GM18909 (cell line): ENCODE results near the gene CLEC7A.

Experiments used
- ATAC-seq: cut with Tn5 transposase; IDR thresholded peaks from one replicate; pipeline ENCODE4 v1.9.1; 2021; ENCODE audit warnings: mild to moderate bottlenecking; ENCODE audit not compliant: unreplicated experiment, poor library complexity

CLEC7A gene

DNA sequence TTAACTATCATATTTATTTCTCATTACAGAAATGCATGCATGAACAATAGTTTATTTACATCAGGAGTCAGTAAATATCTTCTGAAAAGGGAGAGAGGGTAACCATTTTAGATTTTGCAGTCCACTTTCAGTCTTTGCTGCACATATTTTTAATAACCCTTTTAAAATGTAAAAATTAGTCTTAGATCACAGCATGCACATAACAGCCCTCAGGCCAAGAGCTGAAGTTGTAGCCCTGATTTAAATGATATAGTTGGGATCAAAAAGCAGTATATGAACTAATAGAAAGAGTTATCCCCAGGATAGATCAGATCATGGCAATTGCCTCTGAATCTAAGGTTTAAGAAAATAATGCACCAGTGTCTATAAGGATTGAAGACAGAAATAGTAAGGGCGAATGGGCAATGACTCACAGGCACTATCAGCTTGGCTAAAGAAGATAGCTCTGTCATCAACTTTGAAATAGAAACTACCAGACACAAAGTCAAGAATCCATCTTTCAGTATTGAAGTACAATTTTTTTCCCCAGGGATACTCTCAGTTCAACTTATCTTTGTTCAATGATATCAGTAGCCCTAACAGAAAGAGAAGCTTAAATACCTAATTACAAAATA lies 13.1 kb upstream of the CLEC7A start:
- ATAC-seq = no peak

- ATAC-seq = no peak
These were observed 10.0 kb upstream of the CLEC7A start for GRCh38 chr12:10140001-10140400.

GRCh38 chr12:10136637-10137205 lies 6.7 kb upstream of the CLEC7A start:
- ATAC-seq = no peak

DNA sequence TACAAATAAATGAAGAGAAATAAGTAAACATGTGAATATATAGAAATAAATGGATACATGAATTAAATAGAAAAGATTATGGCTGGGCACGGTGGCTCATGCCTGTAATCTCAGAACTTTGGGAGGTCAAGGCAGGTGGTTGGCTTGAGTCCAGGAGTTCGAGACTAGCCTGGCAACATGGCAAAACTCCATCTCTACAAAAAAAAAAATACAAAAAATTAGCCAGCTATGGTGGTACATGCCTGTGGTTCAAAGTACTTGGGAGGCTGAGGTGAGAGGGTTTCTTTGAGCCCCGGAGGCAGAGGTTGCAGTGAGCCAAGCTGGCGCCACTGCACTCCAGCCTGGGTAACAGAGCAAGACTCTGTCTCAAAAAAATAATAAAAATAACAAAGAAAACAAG lies 5.1 kb upstream of the CLEC7A start:
- no peak for ATAC-seq

GRCh38 chr12:10132850-10133370 lies 2.9 kb upstream of the CLEC7A start:
- ATAC-seq = no peak

- ATAC-seq = no peak
These were observed 1.2 kb upstream of the CLEC7A start for GRCh38 chr12:10131111-10131690.

- no peak for ATAC-seq
These were observed 1.3 kb downstream of the CLEC7A start for GRCh38 chr12:10128687-10129086.

DNA sequence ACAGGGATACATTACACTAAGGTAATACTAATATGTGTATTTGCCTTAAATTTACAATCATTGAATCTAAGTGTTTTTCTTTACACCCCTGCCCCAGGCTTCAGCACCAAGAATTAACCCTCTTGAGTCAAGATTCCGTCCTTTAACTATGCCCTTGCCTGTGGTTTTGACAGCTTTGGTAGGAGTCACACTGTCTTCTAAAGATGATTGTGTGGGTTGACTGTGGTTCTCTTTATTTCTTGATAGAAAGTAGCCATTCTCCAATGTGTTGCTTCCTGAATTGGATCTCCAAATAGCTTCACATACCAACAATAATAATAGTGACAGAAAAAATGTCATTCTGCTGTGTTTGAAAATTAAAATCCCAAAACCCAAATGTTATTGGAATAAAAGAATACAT lies 3.6 kb downstream of the CLEC7A start:
- no peak for ATAC-seq

GRCh38 chr12:10122689-10123088 lies 7.3 kb downstream of the CLEC7A start:
- no peak for ATAC-seq

DNA sequence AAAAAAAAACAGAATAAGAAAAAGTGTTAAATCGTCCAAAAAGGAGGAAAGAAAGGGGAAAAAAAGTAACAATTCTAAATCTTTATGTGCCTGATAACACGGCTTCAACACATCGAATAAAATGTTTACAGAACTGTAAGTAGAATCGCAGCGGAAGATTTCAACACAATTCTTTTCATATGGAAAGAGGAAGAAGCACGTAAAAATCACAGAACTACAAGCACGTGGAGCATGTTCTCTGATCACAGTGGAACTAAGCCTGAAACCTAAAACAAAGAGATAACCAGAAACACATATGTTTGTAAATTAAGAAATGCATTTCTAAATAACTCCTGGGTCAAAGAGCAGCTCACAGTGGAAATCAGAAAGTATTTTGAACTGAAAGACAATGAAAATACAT lies 8.7 kb downstream of the CLEC7A start:
- no peak for ATAC-seq

DNA sequence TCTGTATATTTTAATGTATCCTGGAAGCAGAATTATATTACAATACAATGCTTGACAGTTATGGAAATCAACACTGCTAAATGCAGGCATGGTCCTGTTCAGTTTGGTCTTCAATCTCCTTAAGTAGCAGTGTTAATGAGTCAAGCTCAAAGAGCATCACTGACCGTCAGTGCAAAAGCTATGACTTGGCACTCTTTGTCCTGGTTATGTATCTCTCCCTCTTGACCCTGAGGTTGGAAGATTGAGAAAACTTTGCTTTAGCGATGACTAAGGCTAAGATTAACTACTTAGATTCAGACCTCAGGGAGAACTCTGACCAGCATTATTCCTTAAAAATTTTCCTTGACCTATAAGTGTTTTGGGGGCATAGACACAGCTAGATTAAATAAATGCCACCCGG lies 10.9 kb downstream of the CLEC7A start:
- no peak for ATAC-seq

GRCh38 chr12:10115890-10116289 lies 14.1 kb downstream of the CLEC7A start:
- no peak for ATAC-seq

GRCh38 chr12:10115311-10115710 lies 14.7 kb downstream of the CLEC7A start:
- no peak for ATAC-seq

DNA sequence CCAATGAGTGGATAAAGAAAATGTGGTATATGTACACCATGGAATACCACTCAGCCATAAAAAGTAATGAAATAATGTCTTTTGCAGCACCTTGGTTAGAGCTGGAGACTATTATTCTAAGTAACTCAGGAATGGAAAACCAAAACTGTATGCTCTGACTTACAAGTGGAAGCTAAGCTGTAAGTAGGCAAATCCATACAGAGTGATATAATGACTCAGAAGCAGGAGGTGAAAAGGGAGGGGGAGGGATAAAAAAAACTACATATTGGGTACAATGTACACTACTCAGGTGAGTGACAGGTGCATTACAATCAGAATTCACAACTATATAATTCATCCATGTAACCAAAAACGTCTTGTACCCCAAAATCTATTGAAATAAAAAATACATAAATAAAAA lies 16.1 kb downstream of the CLEC7A start:
- ATAC-seq = no peak

GRCh38 chr12:10113075-10113474 lies 16.9 kb downstream of the CLEC7A start:
- ATAC-seq = no peak

- no peak for ATAC-seq
These were observed 18.5 kb downstream of the CLEC7A start for GRCh38 chr12:10111451-10111850.

DNA sequence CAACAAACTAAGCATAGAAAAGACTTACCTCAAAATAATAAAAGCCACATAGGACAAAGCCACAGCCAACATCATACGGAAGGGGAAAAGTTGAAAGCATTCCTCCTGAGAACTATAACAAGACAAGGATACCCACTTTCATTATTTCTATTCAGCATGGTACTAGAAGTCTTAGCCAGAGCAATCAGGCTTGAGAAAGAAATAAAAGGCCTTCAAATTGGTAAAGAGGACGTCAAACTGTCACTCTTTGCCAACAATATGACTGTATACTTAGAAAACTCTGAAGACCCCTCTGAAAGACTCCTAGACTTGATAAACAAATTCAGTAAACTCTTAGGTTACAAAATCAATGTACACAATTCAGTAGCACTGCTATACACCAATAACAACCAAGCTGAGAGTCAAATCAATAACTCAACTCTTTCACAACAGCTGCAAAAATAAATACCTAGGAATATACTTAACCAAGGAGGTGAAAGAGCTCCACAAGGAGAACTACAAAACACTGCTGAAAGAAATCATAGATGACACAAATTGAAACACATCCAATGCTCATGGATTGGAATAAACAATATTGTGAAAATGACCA lies 19.6 kb downstream of the CLEC7A start:
- ATAC-seq = no peak

GRCh38 chr12:10102322-10102721 lies 27.7 kb downstream of the CLEC7A start:
- ATAC-seq = no peak

DNA sequence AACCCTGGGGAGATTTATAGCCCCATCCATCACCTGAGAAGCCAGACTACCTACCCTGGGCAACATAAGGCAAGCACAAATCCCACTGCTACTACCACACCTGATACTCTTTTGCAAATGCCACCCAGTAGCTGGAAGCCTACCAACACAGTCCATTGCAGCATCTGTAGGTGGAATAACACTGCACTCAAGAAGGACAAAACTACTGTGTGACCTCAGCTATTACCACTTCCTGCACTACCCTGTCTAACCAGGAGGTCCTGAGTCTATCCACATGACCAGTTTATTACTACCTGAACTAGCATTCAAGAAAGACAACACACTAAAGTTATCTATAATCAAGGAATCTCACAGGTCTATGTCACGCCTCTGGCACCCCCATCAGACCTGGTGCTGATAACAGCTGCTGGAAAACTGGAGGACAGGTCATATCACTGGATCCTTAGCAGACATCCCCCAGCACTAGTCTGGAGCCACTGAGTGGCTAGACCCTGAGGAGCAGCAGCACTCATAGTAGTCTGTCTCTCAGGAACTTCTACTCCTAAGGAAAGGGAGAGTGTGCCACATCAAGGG lies 28.3 kb downstream of the CLEC7A start:
- no peak for ATAC-seq

DNA sequence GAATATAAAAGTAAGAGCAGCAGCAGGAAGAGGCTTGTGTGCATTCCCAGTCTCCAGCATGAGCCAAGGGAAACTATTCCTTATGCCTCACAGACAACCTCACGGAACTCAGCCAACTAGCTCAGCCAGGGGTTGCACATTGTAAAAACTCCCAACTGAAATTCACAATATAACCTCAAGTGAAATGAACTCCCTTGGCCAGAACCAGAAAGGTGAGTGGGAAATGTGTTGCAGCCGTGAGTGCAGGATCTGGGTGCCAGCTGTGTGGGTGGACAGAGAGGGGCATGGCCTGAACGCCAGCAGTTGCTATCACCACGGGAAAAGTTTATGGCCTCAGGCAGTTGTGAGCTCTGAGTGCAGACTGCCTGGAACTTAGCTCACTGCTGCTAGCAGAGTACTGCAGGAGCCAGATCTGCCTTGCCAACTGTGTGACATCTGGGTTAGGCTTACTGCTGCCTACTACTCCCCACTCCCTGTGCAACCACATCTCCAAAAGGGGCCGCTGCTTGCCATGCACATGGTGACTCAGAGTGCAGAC lies 28.9 kb downstream of the CLEC7A start:
- ATAC-seq = no peak

- no peak for ATAC-seq
These were observed 31.2 kb downstream of the CLEC7A start, which contains the start of gene CLEC1A for GRCh38 chr12:10098791-10099190. CLEC1A (minus strand) TSS chr12:10098985; CDS start chr12:10098922, 63 bp downstream.
